Stimulated activated naive B cell treated with anti-CD40 and anti-IgM and Interleukin-4, amounts not matched to agents 10 μg/mL and 1 μg/mL and 100 μg/mL, for 72 hours (primary cell): ENCODE data around the gene GASK1A.
"Not testable (repeated sequence)": the region's sequence is repeated elsewhere in the genome, so short reads cannot be mapped to it uniquely, and the experiment has no call there.

ENCODE experiments used
- ATAC-seq, 2 donors: fragments of 150-1000 bp; cut with Tn5 transposase; replicated peaks; 2 replicates each; pipeline ENCODE4 v1.10.0; 2021; ENCODE audit warnings: moderate library complexity in 1 of 2
- DNase-seq: peaks from one replicate; pipeline ENCODE4 v3.0.0; 2021
- H3K27ac Mint-ChIP-seq: one replicate; pipeline ENCODE4 v1.8.0; 2022; ENCODE audit warnings: mild to moderate bottlenecking, mixed read lengths
- H3K27me3 Mint-ChIP-seq, 2 donors: one replicate each; pipeline ENCODE4 v1.8.0; 2022; ENCODE audit warnings: mixed read lengths in 2 of 2
- H3K36me3 Mint-ChIP-seq, 2 donors: one replicate each; pipeline ENCODE4 v1.8.0; 2022; ENCODE audit warnings: mixed read lengths in 2 of 2, mild to moderate bottlenecking in 1 of 2
- H3K4me1 Mint-ChIP-seq, 2 donors: one replicate each; pipeline ENCODE4 v1.8.0; 2022; ENCODE audit warnings: mixed read lengths in 2 of 2, mild to moderate bottlenecking in 1 of 2
- H3K4me3 Mint-ChIP-seq, 2 donors: one replicate each; pipeline ENCODE4 v1.8.0; 2022; ENCODE audit warnings: mild to moderate bottlenecking in 2 of 2, mixed read lengths in 2 of 2, moderate library complexity in 1 of 2
- H3K9me3 Mint-ChIP-seq, 2 donors: one replicate each; pipeline ENCODE4 v1.8.0; 2022; ENCODE audit warnings: mixed read lengths in 2 of 2, mild to moderate bottlenecking in 1 of 2

The GASK1A gene

GRCh38 chr3:43061101-43061895, 82.2 kb downstream of the GASK1A start:
- no peak for DNase-seq
- no peaks in the 10 kb centered on the region for H3K27me3 Mint-ChIP-seq
- no peak for ATAC-seq
- H3K4me3 Mint-ChIP-seq: no peak overlapping the region
- no peaks in the 10 kb centered on the region for H3K4me1 Mint-ChIP-seq
- H3K27ac Mint-ChIP-seq: no peak overlapping the region
- no peaks in the 10 kb centered on the region for H3K36me3 Mint-ChIP-seq
- H3K9me3 Mint-ChIP-seq: no peaks in the 10 kb centered on the region

GRCh38 chr3:43062040-43062563, 83.0 kb downstream of the GASK1A start:
- H3K4me3 Mint-ChIP-seq: no peak overlapping the region
- no peaks in the 10 kb centered on the region for H3K27me3 Mint-ChIP-seq
- H3K27ac Mint-ChIP-seq: no peak overlapping the region
- no peaks in the 10 kb centered on the region for H3K4me1 Mint-ChIP-seq
- H3K36me3 Mint-ChIP-seq: no peaks in the 10 kb centered on the region
- ATAC-seq (no peak), DNase-seq (no peak)
- no peaks in the 10 kb centered on the region for H3K9me3 Mint-ChIP-seq

- Mint-ChIP-seq H3K27me3 (no peaks in the 10 kb centered on the region), H3K36me3 (no peaks in the 10 kb centered on the region), H3K4me1 (no peaks in the 10 kb centered on the region), H3K9me3 (no peaks in the 10 kb centered on the region), H3K4me3 (no peak overlapping the region), H3K27ac (no peak overlapping the region)
- DNase-seq (no peak), ATAC-seq (no peak)
These were observed 83.5 kb downstream of the GASK1A start for GRCh38 chr3:43062564-43063040.

GRCh38 chr3:43063114-43063513, 84.0 kb downstream of the GASK1A start:
- Mint-ChIP-seq H3K9me3 (no peaks in the 10 kb centered on the region), H3K4me3 (no peak overlapping the region), H3K36me3 (no peaks in the 10 kb centered on the region), H3K27ac (no peak overlapping the region), H3K4me1 (no peaks in the 10 kb centered on the region), H3K27me3 (no peaks in the 10 kb centered on the region)
- DNase-seq (no peak), ATAC-seq (no peak)

GRCh38 chr3:43070670-43071069, 91.6 kb downstream of the GASK1A start:
- H3K4me1 Mint-ChIP-seq, H3K4me3 Mint-ChIP-seq, H3K9me3 Mint-ChIP-seq, DNase-seq, H3K36me3 Mint-ChIP-seq, H3K27me3 Mint-ChIP-seq, ATAC-seq, H3K27ac Mint-ChIP-seq: not testable (repeated sequence)

GRCh38 chr3:43071313-43071893, 92.3 kb downstream of the GASK1A start:
- Mint-ChIP-seq H3K4me1 (no peaks in the 10 kb centered on the region), H3K9me3 (no peaks in the 10 kb centered on the region), H3K36me3 (no peaks in the 10 kb centered on the region), H3K27ac (no peak overlapping the region), H3K27me3 (peaks cover 0 to 8% of the 10 kb centered on the region in 2 donors), H3K4me3 (no peak overlapping the region)
- DNase-seq (no peak), ATAC-seq (no peak)

- no peak for DNase-seq
- H3K36me3 Mint-ChIP-seq: no peaks in the 10 kb centered on the region
- H3K4me3 Mint-ChIP-seq: no peak overlapping the region
- no peak for ATAC-seq
- H3K27ac Mint-ChIP-seq: no peak overlapping the region
- H3K4me1 Mint-ChIP-seq: no peaks in the 10 kb centered on the region
- peaks cover 0 to 8% of the 10 kb centered on the region in 2 donors for H3K27me3 Mint-ChIP-seq
- no peaks in the 10 kb centered on the region for H3K9me3 Mint-ChIP-seq
These were observed 93.2 kb downstream of the GASK1A start for GRCh38 chr3:43072361-43072760.

GRCh38 chr3:43073116-43073835, 94.2 kb downstream of the GASK1A start:
- peaks cover 1% of the 10 kb centered on the region in 2 donors for H3K36me3 Mint-ChIP-seq
- ATAC-seq (no peak), DNase-seq (no peak)
- H3K4me3 Mint-ChIP-seq: no peak overlapping the region
- no peaks in the 10 kb centered on the region for H3K4me1 Mint-ChIP-seq
- no peaks in the 10 kb centered on the region for H3K9me3 Mint-ChIP-seq
- no peak overlapping the region for H3K27ac Mint-ChIP-seq
- H3K27me3 Mint-ChIP-seq: peaks cover 0 to 8% of the 10 kb centered on the region in 2 donors

- no peak overlapping the region for H3K27ac Mint-ChIP-seq
- no peak for ATAC-seq
These were observed 94.7 kb downstream of the GASK1A start for GRCh38 chr3:43073836-43074220.

GRCh38 chr3:43074482-43074881, 95.4 kb downstream of the GASK1A start:
- no peak overlapping the region for H3K27ac Mint-ChIP-seq
- no peak overlapping the region for H3K4me3 Mint-ChIP-seq
- no peaks in the 10 kb centered on the region for H3K9me3 Mint-ChIP-seq
- DNase-seq: no peak
- H3K36me3 Mint-ChIP-seq: peaks cover 2 to 12% of the 10 kb centered on the region in 2 donors
- no peaks in the 10 kb centered on the region for H3K4me1 Mint-ChIP-seq
- ATAC-seq: no peak
- peaks cover 0 to 8% of the 10 kb centered on the region in 2 donors for H3K27me3 Mint-ChIP-seq

More at GRCh38 chr3:43073836-43074220, 94.7 kb downstream of the GASK1A start:
- no peaks in the 10 kb centered on the region for H3K9me3 Mint-ChIP-seq
- DNase-seq: no peak
- H3K4me3 Mint-ChIP-seq: no peak overlapping the region
- peaks cover 0 to 8% of the 10 kb centered on the region in 2 donors for H3K27me3 Mint-ChIP-seq
- H3K36me3 Mint-ChIP-seq: peaks cover 2 to 6% of the 10 kb centered on the region in 2 donors
- H3K4me1 Mint-ChIP-seq: no peaks in the 10 kb centered on the region

GRCh38 chr3:43074901-43075689, 96.0 kb downstream of the GASK1A start:
- no peaks in the 10 kb centered on the region for H3K4me1 Mint-ChIP-seq

GRCh38 chr3:43075904-43076661, 97.0 kb downstream of the GASK1A start:
- H3K36me3 Mint-ChIP-seq: peaks cover 17 to 28% of the 10 kb centered on the region in 2 donors
- ATAC-seq (no peak), DNase-seq (no peak)
- peaks cover 0 to 8% of the 10 kb centered on the region in 2 donors for H3K27me3 Mint-ChIP-seq
- no peak overlapping the region for H3K4me3 Mint-ChIP-seq
- no peaks in the 10 kb centered on the region for H3K9me3 Mint-ChIP-seq
- H3K4me1 Mint-ChIP-seq: no peaks in the 10 kb centered on the region
- no peak overlapping the region for H3K27ac Mint-ChIP-seq

More at GRCh38 chr3:43074901-43075689, 96.0 kb downstream of the GASK1A start:
- ATAC-seq: no peak
- no peak overlapping the region for H3K27ac Mint-ChIP-seq
- no peak for DNase-seq
- peaks cover 0 to 8% of the 10 kb centered on the region in 2 donors for H3K27me3 Mint-ChIP-seq
- H3K36me3 Mint-ChIP-seq: peaks cover 8 to 18% of the 10 kb centered on the region in 2 donors
- no peak overlapping the region for H3K4me3 Mint-ChIP-seq
- no peaks in the 10 kb centered on the region for H3K9me3 Mint-ChIP-seq

GRCh38 chr3:43076857-43077256, 97.7 kb downstream of the GASK1A start:
- H3K36me3 Mint-ChIP-seq: peaks cover 17 to 31% of the 10 kb centered on the region in 2 donors
- H3K9me3 Mint-ChIP-seq: no peaks in the 10 kb centered on the region
- no peak for DNase-seq
- H3K4me1 Mint-ChIP-seq: no peaks in the 10 kb centered on the region
- H3K27me3 Mint-ChIP-seq: peaks cover 0 to 8% of the 10 kb centered on the region in 2 donors
- no peak overlapping the region for H3K4me3 Mint-ChIP-seq
- ATAC-seq: no peak
- no peak overlapping the region for H3K27ac Mint-ChIP-seq
